H1 (cell line): ENCODE results near the gene POLR1F. TPM values are rescaled to one million over a fixed set of nuclear protein-coding genes. Genes with fewer than 3 reads are reported as not detected.

Source experiments
- CTCF ChIA-PET: fragments of 300-600 bp; sonication (Branson Sonifier 250); formaldehyde crosslinking; loops from one replicate; lab custom pipeline; 2021; ENCODE audit not compliant: partially characterized antibody; lab: Charles Lee
- POLR2A ChIA-PET: fragments of 300-600 bp; sonication (Branson Sonifier 250); formaldehyde crosslinking; loops from one replicate; lab custom pipeline; 2021; ENCODE audit warnings: inconsistent platforms; ENCODE audit not compliant: partially characterized antibody; lab: Charles Lee
- DNase-seq, 2 experiments: peaks; one replicate each; pipeline versions ENCODE4 v3.0.0 to v3.0.0-alpha.2; 2010 to 2022; ENCODE audit warnings: low spot score in 2 of 2, low read depth in 1 of 2, mixed read lengths in 1 of 2
- FAIRE-seq: peaks from 2 replicates; lab custom pipeline; 2011; peaks lifted over from hg19 to GRCh38; lab: Jason Lieb, UNC
- H2AFZ ChIP-seq: 2 replicates; pipeline ENCODE4 v1.8.1; 2012; ENCODE audit warnings: low read length, inconsistent platforms
- H2AK5ac ChIP-seq: 2 replicates; pipeline ENCODE4 v1.6.1; 2013; ENCODE audit warnings: low read depth, low read length
- H2BK120ac ChIP-seq: replicated peaks from 2 replicates; pipeline ENCODE3; 2013; ENCODE audit warnings: low read depth, low read length, inconsistent platforms
- H2BK12ac ChIP-seq: 2 replicates; pipeline ENCODE4 v1.6.1; 2013; ENCODE audit warnings: low read depth, low read length
- H2BK15ac ChIP-seq: 2 replicates; pipeline ENCODE4 v1.6.1; 2013; ENCODE audit warnings: low read length
- H2BK20ac ChIP-seq: 2 replicates; pipeline ENCODE4 v1.6.1; 2013; ENCODE audit warnings: low read length
- H2BK5ac ChIP-seq: 2 replicates; pipeline ENCODE4 v1.6.1; 2013; ENCODE audit warnings: low read depth, low read length
- H3K14ac ChIP-seq: 2 replicates; pipeline ENCODE4 v1.6.1; 2013; ENCODE audit warnings: inconsistent platforms; ENCODE audit not compliant: insufficient read length
- H3K18ac ChIP-seq: 2 replicates; pipeline ENCODE4 v1.6.1; 2013; ENCODE audit warnings: low read length; ENCODE audit errors: extremely low read depth
- H3K23ac ChIP-seq: 2 replicates; pipeline ENCODE4 v1.6.1; 2013; ENCODE audit warnings: inconsistent platforms; ENCODE audit not compliant: insufficient read length
- H3K23me2 ChIP-seq: 2 replicates; pipeline ENCODE4 v1.6.1; 2013; ENCODE audit warnings: low read depth, low read length
- H3K27ac ChIP-seq: 2 replicates; pipeline ENCODE4 v1.6.1; 2011; ENCODE audit warnings: low read depth, low read length, inconsistent platforms
- H3K27me3 ChIP-seq, 4 experiments: replicated peaks in 1 of 4; 1 replicate in 1 of 4; 2 replicates in 3 of 4; pipeline versions ENCODE4 v1.6.1 to v1.8.1; 2011 to 2013; ENCODE audit warnings: low read length in 3 of 4, mild to moderate bottlenecking in 3 of 4, inconsistent platforms in 2 of 4, mixed read lengths in 2 of 4, moderate library complexity in 1 of 4; ENCODE audit not compliant: control insufficient read depth in 3 of 4, insufficient read depth in 3 of 4; ENCODE audit errors: extremely low read depth in 1 of 4
- H3K36me3 ChIP-seq, 4 experiments: 2 replicates each; pipeline versions ENCODE4 v1.6.1 to v1.8.1; 2011 to 2013; ENCODE audit warnings: mild to moderate bottlenecking in 4 of 4, low read length in 3 of 4, moderate library complexity in 2 of 4, control low read depth in 1 of 4, inconsistent platforms in 1 of 4; ENCODE audit not compliant: insufficient read depth in 4 of 4, control insufficient read depth in 2 of 4
- H3K4ac ChIP-seq: replicated peaks from 2 replicates; pipeline ENCODE3; 2013; ENCODE audit warnings: low read length, low read depth, mixed read lengths, inconsistent platforms; ENCODE audit not compliant: insufficient read length
- H3K4me1 ChIP-seq, 4 experiments: replicated peaks in 1 of 4; 1 replicate in 1 of 4; 2 replicates in 3 of 4; pipeline versions ENCODE4 v1.6.1 to v1.8.1; 2011 to 2013; ENCODE audit warnings: low read length in 3 of 4, inconsistent platforms in 2 of 4, mixed read lengths in 1 of 4; ENCODE audit not compliant: insufficient read depth in 4 of 4, control insufficient read depth in 3 of 4
- H3K4me2 ChIP-seq, 2 experiments: 2 replicates each; pipeline versions ENCODE4 v1.6.1 to v1.8.1; 2011 to 2013; ENCODE audit warnings: low read depth in 2 of 2, low read length in 2 of 2, control low read depth in 1 of 2, inconsistent platforms in 1 of 2, mild to moderate bottlenecking in 1 of 2; ENCODE audit not compliant: insufficient read depth in 1 of 2
- H3K4me3 ChIP-seq, 4 experiments: fragments of 200-600, 300-600 bp in 1 of 4; sonication (generic), shearing (Covaris generic), sonication (Bioruptor Twin) in 1 of 4; 2 replicates each; pipeline versions ENCODE4 v1.5.1 to v1.8.1; 2011 to 2016; ENCODE audit warnings: low read length in 4 of 4, low read depth in 3 of 4, control low read depth in 2 of 4, inconsistent platforms in 2 of 4, mild to moderate bottlenecking in 2 of 4, mixed read lengths in 1 of 4, moderate library complexity in 1 of 4; ENCODE audit not compliant: insufficient read depth in 2 of 4; ENCODE audit errors: extremely low read depth in 1 of 4
- H3K56ac ChIP-seq: replicated peaks from 2 replicates; pipeline ENCODE3; 2013; ENCODE audit warnings: low read depth, mild to moderate bottlenecking, mixed read lengths, low read length, inconsistent platforms; ENCODE audit not compliant: insufficient read length
- H3K79me1 ChIP-seq: 2 replicates; pipeline ENCODE4 v1.6.1; 2013; ENCODE audit warnings: low read depth, low read length, control low read depth
- H3K79me2 ChIP-seq, 2 experiments: 2 replicates each; pipeline versions ENCODE4 v1.6.1 to v1.8.1; 2012 to 2013; ENCODE audit warnings: low read length in 2 of 2, mild to moderate bottlenecking in 2 of 2, inconsistent platforms in 1 of 2; ENCODE audit not compliant: insufficient read depth in 2 of 2, control insufficient read depth in 1 of 2
- H3K9ac ChIP-seq, 4 experiments: replicated peaks in 1 of 4; 1 replicate in 1 of 4; 2 replicates in 3 of 4; pipeline versions ENCODE4 v1.6.1 to v1.8.1; 2011 to 2013; ENCODE audit warnings: low read depth in 3 of 4, low read length in 3 of 4, control low read depth in 2 of 4, mild to moderate bottlenecking in 2 of 4, moderate library complexity in 2 of 4, inconsistent platforms in 1 of 4; ENCODE audit errors: extremely low read depth in 1 of 4
- H3K9me3 ChIP-seq, 2 experiments: 2 replicates each; pipeline versions ENCODE4 v1.6.1 to v1.8.1; 2012 to 2013; ENCODE audit warnings: mild to moderate bottlenecking in 2 of 2, moderate library complexity in 2 of 2, control low read depth in 1 of 2, inconsistent platforms in 1 of 2, low read depth in 1 of 2, low read length in 1 of 2, mixed read lengths in 1 of 2; ENCODE audit not compliant: insufficient read depth in 2 of 2
- H4K20me1 ChIP-seq, 2 experiments: replicated peaks in 1 of 2; 2 replicates each; pipeline versions ENCODE3 to v1.8.1; 2011 to 2013; ENCODE audit warnings: inconsistent platforms in 2 of 2, low read length in 2 of 2, mild to moderate bottlenecking in 1 of 2; ENCODE audit not compliant: insufficient read depth in 2 of 2, control insufficient read depth in 1 of 2
- H4K5ac ChIP-seq: 2 replicates; pipeline ENCODE4 v1.6.1; 2013; ENCODE audit warnings: low read length, low read depth, mixed read lengths, inconsistent platforms; ENCODE audit not compliant: insufficient read length
- H4K8ac ChIP-seq: 2 replicates; pipeline ENCODE4 v1.8.0; 2013; ENCODE audit warnings: mild to moderate bottlenecking, moderate library complexity, low read length, inconsistent platforms; ENCODE audit not compliant: insufficient read depth; ENCODE audit errors: extremely low read depth
- H4K91ac ChIP-seq: replicated peaks from 2 replicates; pipeline ENCODE3; 2013; ENCODE audit warnings: low read length, mixed read lengths, inconsistent platforms; ENCODE audit not compliant: insufficient read length
- CHD1 ChIP-seq: IDR thresholded peaks from 2 replicates; pipeline ENCODE4 v1.6.1; 2012; ENCODE audit warnings: low read depth, low read length, improper control_type of control experiment
- CREB1 ChIP-seq: IDR thresholded peaks from 2 replicates; pipeline ENCODE4 v1.6.1; 2012; ENCODE audit warnings: inconsistent platforms
- CTCF ChIP-seq, 3 experiments: IDR thresholded peaks; 1 replicate in 2 of 3; 2 replicates in 1 of 3; pipeline versions ENCODE4 v1.5.1 to v1.6.1; 2011; ENCODE audit warnings: low read length in 3 of 3, mild to moderate bottlenecking in 3 of 3, inconsistent platforms in 2 of 3, low read depth in 1 of 3, moderate library complexity in 1 of 3; ENCODE audit not compliant: insufficient read depth in 1 of 3; ENCODE audit errors: control extremely low read depth in 1 of 3
- E2F6 ChIP-seq: IDR thresholded peaks from 2 replicates; pipeline ENCODE4 v1.6.1; 2012; ENCODE audit warnings: inconsistent platforms
- EZH2 ChIP-seq: fragments of 200-600 bp; sonication (generic); IDR thresholded peaks from 2 replicates; pipeline ENCODE4 v1.7.1; 2012; ENCODE audit warnings: low read depth, mild to moderate bottlenecking, moderate library complexity, low read length, inconsistent platforms; ENCODE audit not compliant: severe bottlenecking
- JUN ChIP-seq: IDR thresholded peaks from 2 replicates; pipeline ENCODE4 v1.6.1; 2011; ENCODE audit warnings: low read depth, mild to moderate bottlenecking, improper control_type of control experiment, low read length
- KDM4A ChIP-seq: IDR thresholded peaks from one replicate; pipeline ENCODE4 v1.7.1; 2012; ENCODE audit warnings: low read depth, mild to moderate bottlenecking, moderate library complexity, low read length, inconsistent platforms; ENCODE audit not compliant: severe bottlenecking
- MAFK ChIP-seq: IDR thresholded peaks from 2 replicates; pipeline ENCODE4 v1.6.1; 2012; ENCODE audit warnings: low read depth, mild to moderate bottlenecking, improper control_type of control experiment, low read length
- RNF2 ChIP-seq: fragments of 200-900, 300-1000 bp; sonication (generic); IDR thresholded peaks from 2 replicates; pipeline ENCODE4 v1.7.1; 2016; ENCODE audit warnings: borderline replicate concordance, low read depth, mild to moderate bottlenecking, antibody characterized with exemption, low read length; ENCODE audit not compliant: poor library complexity, severe bottlenecking; ENCODE audit errors: missing control alignments
- SIRT6 ChIP-seq: IDR thresholded peaks from one replicate; pipeline ENCODE4 v1.7.1; 2012; ENCODE audit warnings: low read length, inconsistent platforms
- SUZ12 ChIP-seq: fragments of 200-600 bp; sonication (generic); IDR thresholded peaks from 2 replicates; pipeline ENCODE4 v1.6.1; 2012; ENCODE audit warnings: mild to moderate bottlenecking, inconsistent platforms, low read length, moderate library complexity, mixed read lengths
- TCF12 ChIP-seq: IDR thresholded peaks from 2 replicates; pipeline ENCODE4 v1.6.1; 2011; ENCODE audit warnings: low read depth, mild to moderate bottlenecking, low read length
- polyA plus RNA-seq, 7 experiments: library from polyadenylated mRNA; depleted of rRNA in 3 of 7; stranded (reverse) in 5 of 7; unstranded in 2 of 7; fragments of >200 nt in 5 of 7; fragments of 200-250 nt in 2 of 7; gene quantifications; 1 replicate in 5 of 7; 2 replicates in 1 of 7; 4 replicates in 1 of 7; pipeline versions ENCODE4 v1.2.1 to v1.2.3, GENCODE V29; 2011 to 2013; ENCODE audit warnings: missing spikeins in 2 of 7, mixed read lengths in 2 of 7
- total RNA-seq: library from RNA; stranded (reverse); fragmentation: NEBNext Ultra II Directional; extraction: Animal tissue kit (Norgen Biotek cat#: 25700); gene quantifications from 2 replicates; pipeline ENCODE4 v1.2.1, GENCODE V29; 2021

Gene POLR1F
- total and polyA plus RNA-seq, 2 of the 8 experiments (the other 6 are each of a cell fraction or from before 2014, with no cell fraction given) = 11.2 to 24.6 TPM

- Histone ChIP-seq H3K18ac (no peak overlapping the region), H3K23ac (no peak overlapping the region), H2BK5ac (no peak overlapping the region), H3K14ac (no peak overlapping the region), H3K9me3 (peaks cover 4 to 9% of the 10 kb centered on the region in 2 experiments; a peak in 3 of 4 replicates), H2BK20ac (no peak overlapping the region), H4K5ac (no peak overlapping the region), H3K4me3 (no peak overlapping the region), H3K56ac (no peak overlapping the region), H4K20me1 (no peaks in the 10 kb centered on the region), H2AK5ac (no peak overlapping the region), H3K4me2 (no peak overlapping the region), H3K23me2 (no peaks in the 10 kb centered on the region), H4K91ac (no peak overlapping the region), H3K4ac (no peak overlapping the region), H2BK12ac (no peak overlapping the region), H3K9ac (no peak overlapping the region), H3K4me1 (no peaks in the 10 kb centered on the region), H3K27me3 (no peaks in the 10 kb centered on the region), H3K79me1 (no peaks in the 10 kb centered on the region), H4K8ac (no peak overlapping the region), H2BK15ac (no peak overlapping the region), H3K27ac (no peak overlapping the region), H2BK120ac (no peak overlapping the region), H3K36me3 (peaks cover 0 to 16% (median 3%) of the 10 kb centered on the region in 4 experiments; a peak in 3 of 8 replicates), H3K79me2 (no peaks in the 10 kb centered on the region), H2AFZ (no peak overlapping the region)
- CTCF ChIA-PET = interaction anchor here (1.1 kb wide), 1 partner anchor 12 kb away, joined by 3 read pairs; the partner anchor contains the start of gene POLR1F
- no peak for DNase-seq
- no peak for FAIRE-seq
- POLR2A ChIA-PET = no interaction called here
- TF ChIP-seq EZH2 (no peak), CTCF (IDR thresholded peaks at IDR 0.05; ENCODE audit: control extremely low read depth in 1 of 3, insufficient read depth in 1 of 3, low read depth in 1 of 3, low read length in 3 of 3) (no peak), CHD1 (no peak), RNF2 (no peak), KDM4A (no peak), E2F6 (no peak), SIRT6 (no peak), TCF12 (no peak), JUN (no peak), MAFK (no peak), SUZ12 (no peak), CREB1 (no peak)
Observed at GRCh38 chr7:19696926-19697325, 11.9 kb downstream of the POLR1F start.
